Upper lobe of right lung (tissue), 1 donor: ENCODE data around the gene PIGN. TPM values are rescaled to one million over a fixed set of nuclear protein-coding genes. Genes with fewer than 3 reads are reported as not detected.

Experiments
- ATAC-seq: fragments of 200-7000 bp; cut with Tn5 transposase; one replicate; pipeline ENCODE4 v1.9.1; 2020; ENCODE audit warnings: mild to moderate bottlenecking, moderate library complexity
- DNase-seq: peaks from one replicate; pipeline ENCODE4 v3.0.0-alpha.2; 2020
- H3K27ac ChIP-seq: fragments of 200-600 bp; one replicate; pipeline ENCODE4 v1.8.0; 2022
- H3K27me3 ChIP-seq: fragments of 200-600 bp; one replicate; pipeline ENCODE4 v1.8.0; 2022; ENCODE audit warnings: mild to moderate bottlenecking
- H3K36me3 ChIP-seq: fragments of 200-600 bp; one replicate; pipeline ENCODE4 v1.8.0; 2022
- H3K4me1 ChIP-seq: fragments of 200-600 bp; one replicate; pipeline ENCODE4 v1.8.0; 2022
- H3K4me3 ChIP-seq: fragments of 200-600 bp; one replicate; pipeline ENCODE4 v1.8.0; 2022; ENCODE audit warnings: mild to moderate bottlenecking
- H3K9me3 ChIP-seq: fragments of 200-600 bp; one replicate; pipeline ENCODE4 v1.8.0; 2022
- intact Hi-C: fragments of 100-400 bp; cut with DNase I; formaldehyde crosslinking; loops from one replicate; pipeline ENCODE4 v1.11.0; 2022
- total RNA-seq: library from RNA; stranded (reverse); fragmentation: NEBNext Ultra II Directional; extraction: Animal tissue kit (Norgen Biotek cat#: 25700); gene quantifications from one replicate; pipeline ENCODE4 v1.2.1, GENCODE V29; 2021
- TF ChIP-seq, protein P1 (sequence below): fragments of 200-600 bp; IDR thresholded peaks from one replicate; pipeline ENCODE4 v1.8.0; 2022; ENCODE audit warnings: antibody characterized with exemption
- donor health status: DM: no; HTN: yes; CAD: no; lungs with severe emphysema.

Gene PIGN
- total RNA-seq, 1 donor from 2014 or later = 25.2 TPM

GRCh38 chr18:62023536-62023935 lies 163.3 kb downstream of the PIGN start:
- Histone ChIP-seq H3K9me3 (no peaks in the 10 kb centered on the region), H3K36me3 (no peaks in the 10 kb centered on the region), H3K27ac (no peak overlapping the region), H3K27me3 (no peaks in the 10 kb centered on the region), H3K4me1 (no peaks in the 10 kb centered on the region), H3K4me3 (no peak overlapping the region)
- intact Hi-C loops = no loop called here
- ATAC-seq (no peak), DNase-seq (no peak)
- TF ChIP-seq, protein P1, sequence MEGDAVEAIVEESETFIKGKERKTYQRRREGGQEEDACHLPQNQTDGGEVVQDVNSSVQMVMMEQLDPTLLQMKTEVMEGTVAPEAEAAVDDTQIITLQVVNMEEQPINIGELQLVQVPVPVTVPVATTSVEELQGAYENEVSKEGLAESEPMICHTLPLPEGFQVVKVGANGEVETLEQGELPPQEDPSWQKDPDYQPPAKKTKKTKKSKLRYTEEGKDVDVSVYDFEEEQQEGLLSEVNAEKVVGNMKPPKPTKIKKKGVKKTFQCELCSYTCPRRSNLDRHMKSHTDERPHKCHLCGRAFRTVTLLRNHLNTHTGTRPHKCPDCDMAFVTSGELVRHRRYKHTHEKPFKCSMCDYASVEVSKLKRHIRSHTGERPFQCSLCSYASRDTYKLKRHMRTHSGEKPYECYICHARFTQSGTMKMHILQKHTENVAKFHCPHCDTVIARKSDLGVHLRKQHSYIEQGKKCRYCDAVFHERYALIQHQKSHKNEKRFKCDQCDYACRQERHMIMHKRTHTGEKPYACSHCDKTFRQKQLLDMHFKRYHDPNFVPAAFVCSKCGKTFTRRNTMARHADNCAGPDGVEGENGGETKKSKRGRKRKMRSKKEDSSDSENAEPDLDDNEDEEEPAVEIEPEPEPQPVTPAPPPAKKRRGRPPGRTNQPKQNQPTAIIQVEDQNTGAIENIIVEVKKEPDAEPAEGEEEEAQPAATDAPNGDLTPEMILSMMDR = no peak

- no peaks in the 10 kb centered on the region for H3K36me3 ChIP-seq
- H3K27me3 ChIP-seq = no peaks in the 10 kb centered on the region
- intact Hi-C loops = no loop called here
- no peak overlapping the region for H3K4me3 ChIP-seq
- no peaks in the 10 kb centered on the region for H3K9me3 ChIP-seq
- DNase-seq (no peak), ATAC-seq (no peak)
- no peaks in the 10 kb centered on the region for H3K4me1 ChIP-seq
- TF ChIP-seq, protein P1 = no peak
- no peak overlapping the region for H3K27ac ChIP-seq
These were observed 168.2 kb downstream of the PIGN start for GRCh38 chr18:62018759-62019041.

DNA sequence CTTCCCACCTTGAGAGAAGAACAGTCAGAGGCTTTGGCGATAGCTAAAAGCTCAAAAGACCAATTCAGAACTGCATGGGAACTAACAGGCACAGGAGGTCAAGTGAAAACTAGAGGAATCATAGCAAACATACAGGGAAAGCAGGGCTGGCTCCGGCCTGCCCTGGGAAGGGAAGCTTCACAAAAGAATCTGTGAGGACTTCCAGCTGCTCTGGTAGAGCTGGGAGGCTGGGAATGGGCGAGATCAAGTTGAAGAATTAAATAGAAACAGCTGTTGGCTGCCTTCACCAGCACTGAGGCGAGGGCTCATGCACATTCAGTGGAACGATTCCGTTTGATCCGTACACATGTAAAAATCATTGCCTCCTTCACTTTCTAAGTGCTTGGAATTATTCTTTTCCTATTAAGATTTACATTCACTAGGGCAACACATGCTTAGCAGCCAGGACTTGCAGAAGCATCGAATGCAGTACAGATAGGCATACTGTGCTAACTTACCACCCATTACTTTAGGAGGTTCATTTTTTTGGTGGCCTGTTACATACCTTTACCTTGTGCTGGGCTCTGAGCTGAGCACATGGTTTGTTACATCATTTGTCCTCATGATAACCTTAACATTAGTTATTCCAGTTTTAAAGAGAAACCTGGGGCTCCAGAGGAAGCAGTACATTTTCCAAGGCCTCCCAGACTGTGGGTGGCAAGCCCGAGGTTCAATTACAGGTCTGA lies 168.7 kb downstream of the PIGN start:
- Histone ChIP-seq H3K4me3 (no peak overlapping the region), H3K36me3 (no peaks in the 10 kb centered on the region), H3K9me3 (no peaks in the 10 kb centered on the region), H3K27me3 (no peaks in the 10 kb centered on the region), H3K4me1 (no peaks in the 10 kb centered on the region), H3K27ac (no peak overlapping the region)
- ATAC-seq (peak; percentile 67), DNase-seq (no peak)
- intact Hi-C loops = no loop called here
- TF ChIP-seq, protein P1 = no peak

DNA sequence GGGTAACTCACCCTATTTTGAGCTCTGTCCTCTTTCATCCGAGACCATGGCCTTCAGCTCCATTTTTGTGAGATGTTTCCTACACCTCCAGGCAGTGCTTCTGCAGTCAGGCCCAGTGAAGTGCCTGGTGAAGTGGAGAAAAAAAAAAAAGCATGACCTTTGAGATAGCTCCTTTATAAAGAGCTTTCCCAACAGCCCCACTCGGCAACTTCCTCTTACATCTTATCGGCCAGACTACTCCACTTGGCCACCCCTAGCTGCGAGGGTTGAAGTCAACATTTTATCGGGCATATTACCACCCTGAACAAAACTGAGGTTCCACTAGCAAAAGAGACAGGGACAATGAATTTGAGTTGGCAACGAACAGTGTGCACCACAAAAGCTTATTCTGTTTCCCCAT lies 169.2 kb downstream of the PIGN start:
- Histone ChIP-seq H3K27ac (peak overlapping the region; percentile 11), H3K9me3 (no peaks in the 10 kb centered on the region), H3K27me3 (no peaks in the 10 kb centered on the region), H3K4me1 (no peaks in the 10 kb centered on the region), H3K36me3 (no peaks in the 10 kb centered on the region), H3K4me3 (no peak overlapping the region)
- peak; percentile 49 for ATAC-seq
- intact Hi-C loops = no loop called here
- TF ChIP-seq, protein P1 = no peak
- no peak for DNase-seq

DNA sequence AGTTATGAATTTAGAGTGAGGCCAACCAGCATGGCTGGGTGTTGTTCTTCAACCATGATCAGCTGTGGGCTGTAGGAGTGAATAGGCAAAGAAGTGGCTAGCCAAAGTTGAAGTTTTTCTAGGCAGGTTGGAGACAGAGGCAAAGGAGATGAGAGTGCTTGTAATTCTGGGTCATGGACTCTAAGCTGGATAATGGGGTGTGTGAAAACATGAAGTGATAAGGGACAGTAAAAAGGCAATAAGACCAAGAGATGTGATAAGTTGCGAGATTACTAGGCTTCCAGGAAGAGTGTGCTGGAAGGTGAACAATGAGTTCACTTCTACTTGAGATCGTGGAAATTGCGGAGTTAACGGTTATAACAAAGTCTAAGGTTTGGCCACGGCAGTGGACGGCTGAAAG lies 175.4 kb downstream of the PIGN start:
- Histone ChIP-seq H3K4me3 (no peak overlapping the region), H3K36me3 (no peaks in the 10 kb centered on the region), H3K27me3 (no peaks in the 10 kb centered on the region), H3K9me3 (no peaks in the 10 kb centered on the region), H3K27ac (no peak overlapping the region), H3K4me1 (no peaks in the 10 kb centered on the region)
- DNase-seq (no peak), ATAC-seq (no peak)
- TF ChIP-seq, protein P1 = no peak
- intact Hi-C loops = no loop called here

- DNase-seq (no peak), ATAC-seq (no peak)
- no peak overlapping the region for H3K27ac ChIP-seq
- intact Hi-C loops = no loop called here
- TF ChIP-seq, protein P1 = no peak
- H3K27me3 ChIP-seq = no peaks in the 10 kb centered on the region
- H3K9me3 ChIP-seq = no peaks in the 10 kb centered on the region
- H3K36me3 ChIP-seq = no peaks in the 10 kb centered on the region
- H3K4me3 ChIP-seq = no peak overlapping the region
- no peaks in the 10 kb centered on the region for H3K4me1 ChIP-seq
These were observed 177.3 kb downstream of the PIGN start for GRCh38 chr18:62009521-62009920.
